ENCODE measurements around the gene FAM219A.

The FAM219A gene

DNA sequence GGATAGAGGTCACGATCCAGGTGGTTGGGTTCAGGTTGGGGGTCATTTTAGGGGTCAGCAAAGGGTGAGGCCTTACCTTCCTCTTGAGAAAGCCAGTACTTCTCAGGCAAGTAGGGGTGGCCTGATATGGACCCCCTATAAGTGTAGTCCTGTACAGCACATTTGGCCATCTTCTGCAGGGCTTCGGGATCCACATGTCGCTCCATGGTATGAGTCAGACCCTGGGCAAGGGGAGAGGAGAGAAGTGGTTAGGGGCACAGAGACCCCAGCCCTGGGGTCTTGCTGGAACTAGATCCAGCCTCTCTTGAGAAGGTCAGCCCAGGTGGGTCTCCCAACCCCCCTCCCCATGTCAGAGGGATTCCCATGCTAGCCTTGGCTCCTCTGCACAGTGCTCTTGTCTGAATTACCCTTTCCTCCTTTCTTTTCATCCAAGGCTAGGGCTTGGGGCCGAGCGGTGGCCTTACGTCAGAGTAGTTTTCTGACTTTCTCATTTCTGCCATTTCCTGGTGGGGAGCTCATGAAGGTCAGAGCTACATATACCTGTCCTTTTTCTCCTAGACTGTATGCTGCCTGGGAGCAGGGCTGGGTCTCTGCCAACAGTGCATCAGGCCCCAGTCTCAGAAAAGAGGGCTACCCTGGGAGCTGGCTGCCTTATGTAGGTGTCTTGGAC lies 72.7 kb downstream of the FAM219A start:
- H3K4me3 ChIP-seq (replicated peaks; ENCODE audit: low read depth, low read length): no peak overlapping the region
- TF ChIP-seq CTCF (IDR thresholded peaks at IDR 0.05; ENCODE audit: low read depth, low read length, missing control alignments): no peak
- DNase-seq (ENCODE audit: extremely low read depth, low read depth): no peak

GRCh38 chr9:34384368-34385165 lies 73.8 kb downstream of the FAM219A start:
- no peak overlapping the region for H3K4me3 ChIP-seq (replicated peaks; ENCODE audit: low read depth, low read length)
- DNase-seq (ENCODE audit: extremely low read depth, low read depth): no peak
- TF ChIP-seq CTCF (IDR thresholded peaks at IDR 0.05; ENCODE audit: low read depth, low read length, missing control alignments): no peak

GRCh38 chr9:34383904-34384303 lies 74.5 kb downstream of the FAM219A start:
- TF ChIP-seq CTCF (IDR thresholded peaks at IDR 0.05; ENCODE audit: low read depth, low read length, missing control alignments): no peak
- DNase-seq (ENCODE audit: extremely low read depth, low read depth): no peak
- H3K4me3 ChIP-seq (replicated peaks; ENCODE audit: low read depth, low read length): no peak overlapping the region

DNA sequence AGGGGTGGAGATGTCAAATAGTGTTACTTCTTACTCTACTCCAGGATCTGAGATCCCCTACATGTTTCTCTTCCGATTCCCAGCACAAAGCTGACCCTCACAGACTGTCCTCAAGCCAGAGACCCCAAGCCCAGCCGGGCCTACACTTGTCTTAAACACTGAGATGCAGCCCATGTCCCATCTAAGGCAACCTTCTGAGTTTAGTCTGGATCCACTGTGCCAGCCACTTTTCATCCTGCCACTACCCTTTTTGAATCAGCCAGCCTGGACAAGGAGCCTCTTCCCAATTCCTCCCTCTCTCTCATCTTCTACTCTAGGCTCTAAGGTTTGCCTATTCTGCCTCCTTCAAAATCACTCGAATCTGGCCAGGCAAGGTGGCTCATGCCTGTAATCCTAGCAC lies 75.5 kb downstream of the FAM219A start:
- no peak overlapping the region for H3K4me3 ChIP-seq (replicated peaks; ENCODE audit: low read depth, low read length)
- TF ChIP-seq CTCF (IDR thresholded peaks at IDR 0.05; ENCODE audit: low read depth, low read length, missing control alignments): no peak
- no peak for DNase-seq (ENCODE audit: extremely low read depth, low read depth)

GRCh38 chr9:34382054-34382453 lies 76.3 kb downstream of the FAM219A start:
- no peak for DNase-seq (ENCODE audit: extremely low read depth, low read depth)
- no peak overlapping the region for H3K4me3 ChIP-seq (replicated peaks; ENCODE audit: low read depth, low read length)
- TF ChIP-seq CTCF (IDR thresholded peaks at IDR 0.05; ENCODE audit: low read depth, low read length, missing control alignments): no peak

DNA sequence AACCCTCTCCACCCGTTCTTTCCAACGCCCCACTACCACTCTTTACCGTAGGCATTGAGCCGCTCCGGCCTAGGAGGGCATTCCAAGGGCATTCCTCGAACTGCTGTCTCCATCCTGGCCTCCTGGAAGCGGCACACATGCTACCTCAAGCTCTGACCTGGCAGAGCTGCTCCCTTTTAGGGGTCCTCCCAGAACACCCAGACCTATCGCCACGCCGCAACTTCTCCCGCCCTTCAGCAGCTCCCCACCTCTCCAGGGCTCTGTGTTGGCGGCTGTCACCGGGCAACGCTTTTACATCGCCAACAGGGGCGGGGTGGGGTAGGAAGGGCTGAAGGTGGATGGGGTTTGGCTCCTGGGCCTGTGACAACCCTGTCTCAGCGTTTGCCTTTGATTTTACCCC lies 77.0 kb downstream of the FAM219A start:
- TF ChIP-seq CTCF (IDR thresholded peaks at IDR 0.05; ENCODE audit: low read depth, low read length, missing control alignments): no peak
- peak overlapping the region; percentile 35 for H3K4me3 ChIP-seq (replicated peaks; ENCODE audit: low read depth, low read length)
- DNase-seq (ENCODE audit: extremely low read depth, low read depth): no peak
